ENCODE measurements around the gene APCDD1L.
"Not testable (repeated sequence)": the region's sequence is repeated elsewhere in the genome, so short reads cannot be mapped to it uniquely, and the experiment has no call there.

APCDD1L gene

DNA sequence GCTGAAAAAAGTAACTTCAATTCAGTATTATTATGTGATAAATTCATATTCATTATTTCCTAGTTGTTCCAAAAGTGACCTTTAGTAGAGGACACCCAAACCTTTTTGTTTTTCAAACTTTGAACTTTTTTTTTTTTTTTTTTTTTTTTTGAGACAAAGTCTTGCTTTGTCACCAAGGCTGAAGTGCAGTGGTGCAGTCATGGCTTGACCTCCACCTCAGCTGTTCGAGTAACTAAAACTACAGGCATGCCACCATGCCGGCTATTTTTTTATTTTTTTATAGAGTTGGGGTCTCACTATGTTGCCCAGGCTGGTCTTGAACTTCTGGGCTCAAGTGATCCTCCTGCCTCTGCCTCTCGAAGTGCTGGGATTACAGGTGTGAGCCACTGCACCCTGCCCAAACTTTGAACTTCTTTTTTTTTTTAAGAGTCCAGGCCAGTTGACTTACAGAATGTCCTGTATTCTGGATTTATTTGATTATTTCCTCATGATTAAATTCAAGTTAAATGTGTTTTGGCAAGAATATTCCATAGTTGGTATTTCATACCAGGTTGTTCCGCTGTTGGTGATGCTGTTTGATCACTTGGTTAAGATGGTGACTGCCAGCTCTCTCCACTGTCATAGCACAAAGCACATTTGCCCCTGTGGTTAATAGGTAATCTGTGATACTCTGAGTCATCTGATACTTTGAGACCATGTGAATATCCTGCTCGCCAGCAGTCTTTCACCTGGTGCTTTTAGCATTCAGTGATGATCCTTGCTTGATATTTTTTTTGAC is 78.1 kb downstream of the APCDD1L start:
- DNase-seq, result no peak

GRCh38 chr20:58435237-58435636 is 80.0 kb downstream of the APCDD1L start:
- no peak for DNase-seq

DNA sequence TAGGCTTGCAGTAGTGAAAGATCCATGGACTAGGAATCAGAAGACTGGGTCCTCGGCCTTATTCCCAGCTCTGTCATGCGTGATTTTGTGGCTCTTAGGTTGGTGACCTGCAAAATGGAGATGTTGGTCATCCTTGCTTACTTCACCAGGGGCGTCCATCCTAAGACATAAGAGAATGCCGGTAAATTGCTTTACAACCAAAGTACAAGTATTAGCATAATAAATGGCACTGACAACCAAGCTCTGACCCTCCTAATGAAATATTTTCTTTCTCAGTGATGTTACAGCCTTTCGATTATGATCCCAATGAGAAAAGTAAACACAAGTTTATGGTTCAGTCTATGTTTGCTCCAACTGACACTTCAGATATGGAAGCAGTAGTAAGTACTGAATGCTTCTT is 80.9 kb downstream of the APCDD1L start:
- DNase-seq, result no peak

DNA sequence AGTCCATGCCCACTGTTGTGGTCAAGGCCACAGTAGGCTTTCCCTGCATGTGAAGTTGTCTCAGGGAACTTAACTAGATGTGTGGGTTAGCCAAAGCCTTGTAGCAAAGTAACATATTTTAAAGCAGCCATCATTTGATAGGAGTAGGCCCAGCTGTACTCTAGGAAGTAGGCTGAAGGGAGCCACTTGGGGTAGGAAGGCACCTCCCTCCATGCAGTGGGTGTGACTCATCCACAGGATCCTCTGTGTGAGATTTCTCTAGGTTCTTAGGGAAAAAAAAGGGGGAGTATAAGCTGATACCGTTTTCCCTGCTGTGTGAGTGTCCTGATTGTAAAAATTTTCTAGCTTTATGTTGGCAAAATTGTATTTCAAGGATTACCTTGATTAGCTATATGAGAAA is 81.4 kb downstream of the APCDD1L start:
- DNase-seq, result no peak

DNA sequence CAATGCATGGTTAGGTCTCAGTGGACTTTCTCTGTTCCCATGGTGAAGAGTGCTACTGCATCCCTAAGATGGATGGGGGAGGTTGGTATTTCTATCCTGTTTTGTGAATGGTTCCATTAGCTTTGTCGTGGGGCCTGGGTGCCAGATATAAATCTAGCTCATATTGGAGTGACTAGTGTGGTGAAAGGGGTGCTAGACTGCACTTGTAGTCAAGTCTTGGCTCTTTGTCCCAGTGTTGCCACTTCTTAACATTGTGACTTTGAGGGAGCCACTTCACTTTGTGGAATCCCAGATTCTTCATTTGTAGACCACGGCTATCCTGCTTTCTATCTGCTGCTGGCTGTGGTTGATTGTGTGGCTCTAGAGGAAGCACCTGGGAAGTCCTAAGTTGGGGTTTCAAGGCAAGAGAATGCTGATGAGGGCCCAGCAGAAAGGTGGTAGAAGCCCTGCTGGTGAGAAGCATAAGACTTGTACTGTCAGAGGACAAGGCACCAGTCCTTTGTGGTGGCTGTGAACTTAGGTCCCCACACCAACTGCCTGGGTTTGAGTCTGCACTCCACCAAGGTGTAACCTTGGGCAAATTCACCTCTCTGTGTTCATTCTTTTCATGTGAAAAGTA is 82.1 kb downstream of the APCDD1L start:
- DNase-seq, result no peak

GRCh38 chr20:58432186-58432954 is 82.8 kb downstream of the APCDD1L start:
- DNase-seq, result no peak

DNA sequence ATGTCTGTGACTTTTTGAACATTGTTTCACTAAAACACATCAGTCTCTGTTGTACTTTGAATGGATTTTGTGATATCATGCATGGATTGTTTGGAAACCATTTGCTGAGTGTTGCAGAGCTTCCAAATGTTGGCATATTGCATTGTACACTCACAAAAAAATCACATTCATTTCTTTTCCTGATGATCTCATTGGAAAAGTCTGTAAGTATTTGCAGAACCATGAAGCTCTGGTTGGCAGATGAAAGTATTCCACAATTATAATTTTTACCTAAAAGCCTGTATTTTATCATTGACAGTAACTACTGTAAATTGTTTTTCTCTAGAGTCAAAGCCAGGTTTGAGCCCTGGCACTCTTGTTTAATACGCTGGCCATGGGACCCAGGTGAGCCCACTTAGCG is 84.1 kb downstream of the APCDD1L start:
- no peak for DNase-seq

DNA sequence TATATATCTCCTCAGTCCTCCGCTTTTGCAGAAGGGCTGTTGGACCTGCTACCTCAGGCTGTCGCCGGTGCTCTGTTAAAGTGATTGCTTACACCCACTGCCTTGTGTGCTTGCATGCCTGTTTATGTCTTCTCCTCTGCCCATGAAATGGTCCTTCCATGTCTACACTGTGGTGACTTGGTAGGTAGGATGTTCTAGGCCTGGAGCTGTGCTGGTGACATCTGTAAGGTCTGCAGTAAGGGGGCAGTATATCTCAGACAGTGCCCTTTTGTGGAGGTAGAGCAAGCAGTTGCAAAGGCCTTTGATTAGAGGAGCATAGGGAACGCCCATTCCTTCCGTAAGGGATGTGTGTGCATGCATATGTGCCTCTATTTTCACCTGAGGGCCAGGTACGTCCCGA is 85.9 kb downstream of the APCDD1L start:
- DNase-seq, result no peak

DNA sequence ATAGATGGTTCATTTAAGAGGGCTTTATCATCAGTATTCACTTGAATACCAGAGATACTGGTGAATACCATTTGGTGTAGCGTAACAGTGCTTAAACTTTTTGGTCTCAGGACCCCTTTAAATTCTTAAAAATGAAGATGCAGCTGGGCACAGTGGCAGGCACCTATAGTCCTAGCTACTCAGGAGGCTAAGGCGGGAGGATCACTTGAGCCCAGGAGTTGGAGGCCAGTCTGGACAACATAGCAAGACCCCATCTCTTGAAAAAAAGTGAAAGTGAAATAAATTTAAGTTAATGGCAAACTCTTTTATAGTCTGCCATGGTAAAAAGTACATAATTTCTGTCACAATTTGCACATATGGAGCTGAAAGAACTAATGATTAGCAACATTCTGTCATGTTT is 86.8 kb downstream of the APCDD1L start:
- no peak for DNase-seq

- not testable (repeated sequence) for DNase-seq
These were observed 87.6 kb downstream of the APCDD1L start for GRCh38 chr20:58427571-58427970.

GRCh38 chr20:58424218-58424969 is 90.8 kb downstream of the APCDD1L start:
- no peak for DNase-seq

GRCh38 chr20:58421497-58421850 is 93.7 kb downstream of the APCDD1L start:
- no peak for DNase-seq

DNA sequence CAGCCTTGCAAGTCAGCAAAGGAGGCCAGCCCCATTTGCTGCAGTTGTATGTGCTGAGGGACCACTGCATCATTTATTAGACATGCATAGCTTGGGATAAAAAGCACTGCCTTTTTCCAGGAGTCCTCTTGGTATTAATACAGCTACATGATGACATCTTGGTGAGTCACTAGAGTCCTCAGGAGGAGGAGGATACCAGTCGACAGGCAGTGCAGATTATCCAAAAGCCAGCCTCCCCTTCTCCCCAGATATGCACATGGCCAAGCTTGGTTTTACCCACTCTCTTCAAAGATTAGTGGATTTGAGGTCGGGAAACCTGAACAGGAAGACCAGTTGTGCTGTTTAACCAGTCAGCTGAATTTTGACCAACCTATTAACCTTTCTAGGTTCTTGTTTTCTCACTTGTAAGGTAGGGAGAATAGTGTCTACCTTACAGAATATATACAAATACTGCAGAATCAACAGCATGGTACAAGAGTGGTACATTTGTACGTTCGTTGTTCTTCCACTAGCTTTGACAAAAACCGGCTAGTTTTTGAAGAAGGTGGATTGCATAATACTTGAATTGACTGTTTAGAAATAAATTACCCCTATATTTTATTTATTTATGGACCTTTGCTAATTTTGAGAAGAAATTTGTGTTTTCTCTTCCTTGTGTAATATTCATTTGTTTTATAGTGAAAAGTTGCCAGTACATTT is 94.3 kb downstream of the APCDD1L start:
- DNase-seq, result no peak

- DNase-seq, result no peak
These were observed 96.0 kb downstream of the APCDD1L start for GRCh38 chr20:58418949-58419748.

- DNase-seq, result no peak
These were observed 97.8 kb downstream of the APCDD1L start for GRCh38 chr20:58417438-58417837.

DNA sequence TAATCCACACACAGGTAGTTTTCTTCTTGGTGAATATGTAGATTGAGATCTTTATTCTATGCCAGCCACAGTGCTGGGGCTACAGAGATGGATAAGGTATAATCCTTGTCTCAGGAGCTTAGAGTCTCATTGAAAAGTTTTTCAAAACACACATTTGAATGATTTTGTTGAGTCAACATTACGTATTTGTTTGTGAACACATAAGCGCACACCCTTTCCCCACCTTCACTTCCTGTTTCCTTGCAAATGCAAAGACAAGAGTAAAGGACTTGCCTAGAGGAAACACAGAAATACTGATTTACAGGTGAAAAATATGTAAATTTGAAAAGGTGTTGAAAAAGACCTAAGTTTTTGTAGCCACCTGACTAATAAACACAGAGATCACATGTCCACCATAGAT is 98.4 kb downstream of the APCDD1L start:
- DNase-seq, result no peak

DNA sequence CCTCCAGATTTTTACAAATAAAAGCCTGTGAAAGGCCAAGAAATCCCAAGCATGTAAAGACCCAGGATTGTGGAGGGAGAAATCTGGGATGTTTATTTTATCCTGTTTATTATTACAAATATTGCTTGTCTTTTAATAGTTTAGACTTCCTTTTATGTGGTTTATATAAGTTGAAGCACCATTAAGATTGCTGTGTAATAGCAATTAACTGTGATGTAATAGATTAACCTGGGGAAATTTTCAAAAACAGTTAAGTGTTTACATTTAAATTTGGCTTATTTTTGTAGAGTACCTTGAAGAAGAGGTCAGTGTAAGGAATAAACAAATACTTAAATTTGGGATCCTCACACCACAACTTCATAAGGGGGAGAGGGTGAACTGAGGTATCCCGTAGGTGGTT is 99.1 kb downstream of the APCDD1L start:
- DNase-seq, result no peak

DNA sequence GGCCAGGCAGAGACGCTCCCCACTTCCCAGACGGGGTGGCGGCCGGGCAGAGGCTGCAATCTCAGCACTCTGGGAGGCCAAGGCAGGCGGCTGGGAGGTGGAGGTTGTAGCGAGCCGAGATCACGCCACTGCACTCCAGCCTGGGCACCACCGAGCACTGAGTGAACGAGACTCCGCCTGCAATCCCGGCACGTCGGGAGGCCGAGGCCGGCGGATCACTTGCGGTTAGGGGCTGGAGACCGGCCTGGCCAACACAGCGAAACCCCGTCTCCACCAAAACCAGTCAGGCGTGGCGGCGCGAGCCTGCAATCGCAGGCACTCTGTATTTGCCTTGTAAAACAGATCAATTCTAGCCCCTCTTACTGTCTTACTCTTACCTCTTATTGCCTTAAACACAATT is 100.4 kb downstream of the APCDD1L start:
- DNase-seq, result not testable (repeated sequence)

DNA sequence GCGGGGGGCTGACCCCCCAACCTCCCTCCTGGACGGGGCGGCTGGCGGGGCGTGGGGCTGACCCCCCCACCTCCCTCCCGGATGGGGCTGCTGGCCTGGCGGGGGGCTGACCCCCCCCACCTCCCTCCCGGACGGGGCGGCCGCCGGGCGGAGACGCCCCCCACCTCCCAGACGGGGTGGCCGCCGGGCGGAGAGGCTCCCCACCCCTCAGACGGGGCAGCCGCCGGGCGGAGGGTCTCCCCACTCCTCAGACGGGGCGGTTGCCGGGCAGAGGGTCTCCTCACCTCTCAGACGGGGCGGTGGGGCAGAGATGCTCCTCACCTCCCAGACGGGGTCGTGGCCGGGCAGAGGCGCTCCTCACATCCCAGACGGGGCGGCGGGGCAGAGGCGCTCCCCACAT is 101.0 kb downstream of the APCDD1L start:
- DNase-seq, result not testable (repeated sequence)

Measured in NCI-H2029 (cell line).